ENCODE measurements around the gene ASTN2. TPM values are rescaled to one million over a fixed set of nuclear protein-coding genes. Genes with fewer than 3 reads are reported as not detected.

The ASTN2 gene
- total RNA-seq, 1 donor from 2014 or later: 13.6 TPM

- Histone ChIP-seq H3K79me2 (ENCODE audit: insufficient read depth, low read length) (no peaks in the 10 kb centered on the region), H3K4me1 (ENCODE audit: insufficient read depth, low read length) (no peaks in the 10 kb centered on the region), H3K9me3 (ENCODE audit: insufficient read depth, low read depth, low read length) (peaks cover 5% of the 10 kb centered on the region), H3K27ac (ENCODE audit: low read depth, low read length) (no peak overlapping the region), H2AFZ (ENCODE audit: low read depth, low read length) (no peak overlapping the region), H4K20me1 (ENCODE audit: insufficient read depth, low read length) (no peaks in the 10 kb centered on the region), H3K4me3 (ENCODE audit: insufficient read depth, low read depth, low read length) (no peak overlapping the region), H3K27me3 (ENCODE audit: insufficient read depth, low read length) (no peaks in the 10 kb centered on the region), H3K36me3 (ENCODE audit: insufficient read depth, low read length) (no peaks in the 10 kb centered on the region), H3K9ac (ENCODE audit: low read length) (no peak overlapping the region), H3K4me2 (ENCODE audit: low read length) (no peak overlapping the region)
- no peaks in the 10 kb centered on the region for H3K9me3 Mint-ChIP-seq (ENCODE audit: unreplicated experiment)
- no peaks in the 10 kb centered on the region for H3K27me3 Mint-ChIP-seq (ENCODE audit: low read depth, unreplicated experiment)
- FAIRE-seq (no peak), DNase-seq (ENCODE audit: low read depth) (no peak)
- no peak overlapping the region for H3K4me3 Mint-ChIP-seq (ENCODE audit: unreplicated experiment)
- no peaks in the 10 kb centered on the region for H3K4me1 Mint-ChIP-seq (ENCODE audit: low read depth, unreplicated experiment)
- no peaks in the 10 kb centered on the region for H3K36me3 Mint-ChIP-seq (ENCODE audit: low read depth, unreplicated experiment)
- H3K27ac Mint-ChIP-seq (ENCODE audit: unreplicated experiment): no peak overlapping the region
- TF ChIP-seq EZH2 (IDR thresholded peaks at IDR 0.05; ENCODE audit: insufficient read depth, low read length): no peak
- TF ChIP-seq CTCF (IDR thresholded peaks at IDR 0.05; ENCODE audit: insufficient read depth, low read depth, low read length): no peak
Measured at GRCh38 chr9:117458066-117458465, 43.2 kb upstream of the ASTN2 start.

- Mint-ChIP-seq H3K27ac (ENCODE audit: unreplicated experiment) (no peak overlapping the region), H3K9me3 (ENCODE audit: unreplicated experiment) (no peaks in the 10 kb centered on the region), H3K4me1 (ENCODE audit: low read depth, unreplicated experiment) (no peaks in the 10 kb centered on the region), H3K36me3 (ENCODE audit: low read depth, unreplicated experiment) (no peaks in the 10 kb centered on the region), H3K4me3 (ENCODE audit: unreplicated experiment) (no peak overlapping the region), H3K27me3 (ENCODE audit: low read depth, unreplicated experiment) (no peaks in the 10 kb centered on the region)
- H3K4me1 ChIP-seq (ENCODE audit: insufficient read depth, low read length): no peaks in the 10 kb centered on the region
- H3K4me3 ChIP-seq (ENCODE audit: insufficient read depth, low read depth, low read length): no peak overlapping the region
- H3K27ac ChIP-seq (ENCODE audit: low read depth, low read length): no peak overlapping the region
- H3K36me3 ChIP-seq (ENCODE audit: insufficient read depth, low read length): no peaks in the 10 kb centered on the region
- no peaks in the 10 kb centered on the region for H3K27me3 ChIP-seq (ENCODE audit: insufficient read depth, low read length)
- H3K4me2 ChIP-seq (ENCODE audit: low read length): no peak overlapping the region
- H3K9me3 ChIP-seq (ENCODE audit: insufficient read depth, low read depth, low read length): peaks cover 4% of the 10 kb centered on the region
- no peak for FAIRE-seq
- no peaks in the 10 kb centered on the region for H4K20me1 ChIP-seq (ENCODE audit: insufficient read depth, low read length)
- DNase-seq (ENCODE audit: low read depth): no peak
- H3K79me2 ChIP-seq (ENCODE audit: insufficient read depth, low read length): no peaks in the 10 kb centered on the region
- no peak overlapping the region for H3K9ac ChIP-seq (ENCODE audit: low read length)
- TF ChIP-seq EZH2 (IDR thresholded peaks at IDR 0.05; ENCODE audit: insufficient read depth, low read length) (no peak), CTCF (IDR thresholded peaks at IDR 0.05; ENCODE audit: insufficient read depth, low read depth, low read length) (no peak)
- no peak overlapping the region for H2AFZ ChIP-seq (ENCODE audit: low read depth, low read length)
Measured at GRCh38 chr9:117454711-117455110, 39.9 kb upstream of the ASTN2 start.

- H3K4me3 Mint-ChIP-seq (ENCODE audit: unreplicated experiment): no peak overlapping the region
- Histone ChIP-seq H3K9me3 (ENCODE audit: insufficient read depth, low read depth, low read length) (peaks cover 4% of the 10 kb centered on the region), H3K27me3 (ENCODE audit: insufficient read depth, low read length) (no peaks in the 10 kb centered on the region), H3K4me2 (ENCODE audit: low read length) (no peak overlapping the region), H3K4me3 (ENCODE audit: insufficient read depth, low read depth, low read length) (no peak overlapping the region), H2AFZ (ENCODE audit: low read depth, low read length) (no peak overlapping the region), H3K27ac (ENCODE audit: low read depth, low read length) (no peak overlapping the region), H4K20me1 (ENCODE audit: insufficient read depth, low read length) (no peaks in the 10 kb centered on the region), H3K79me2 (ENCODE audit: insufficient read depth, low read length) (no peaks in the 10 kb centered on the region), H3K9ac (ENCODE audit: low read length) (no peak overlapping the region), H3K4me1 (ENCODE audit: insufficient read depth, low read length) (no peaks in the 10 kb centered on the region), H3K36me3 (ENCODE audit: insufficient read depth, low read length) (no peaks in the 10 kb centered on the region)
- H3K27me3 Mint-ChIP-seq (ENCODE audit: low read depth, unreplicated experiment): no peaks in the 10 kb centered on the region
- H3K27ac Mint-ChIP-seq (ENCODE audit: unreplicated experiment): no peak overlapping the region
- H3K36me3 Mint-ChIP-seq (ENCODE audit: low read depth, unreplicated experiment): no peaks in the 10 kb centered on the region
- TF ChIP-seq EZH2 (IDR thresholded peaks at IDR 0.05; ENCODE audit: insufficient read depth, low read length): no peak
- no peak for TF ChIP-seq CTCF (IDR thresholded peaks at IDR 0.05; ENCODE audit: insufficient read depth, low read depth, low read length)
- H3K9me3 Mint-ChIP-seq (ENCODE audit: unreplicated experiment): no peaks in the 10 kb centered on the region
- DNase-seq (ENCODE audit: low read depth) (no peak), FAIRE-seq (no peak)
- no peaks in the 10 kb centered on the region for H3K4me1 Mint-ChIP-seq (ENCODE audit: low read depth, unreplicated experiment)
Measured at GRCh38 chr9:117453737-117454136, 38.9 kb upstream of the ASTN2 start.
